ENCODE data around the gene NKD1.

Gene NKD1

GRCh38 chr16:50680556-50680893, 132.3 kb downstream of the NKD1 start:
- DNase-seq, result no peak

GRCh38 chr16:50681021-50681885, 133.1 kb downstream of the NKD1 start, which contains the start of gene SNX20:
Gene SNX20, minus strand, starts transcription at chr16:50681312. Its CDS starts 3,786 bp downstream, at chr16:50677526.
- peak; percentile 60 to 67 for DNase-seq

- peak; percentile 38 to 58 for DNase-seq
These were observed 135.6 kb downstream of the NKD1 start for GRCh38 chr16:50683689-50684374.

- DNase-seq, result peak in 1 of 2 donors; percentile 43
These were observed 136.7 kb downstream of the NKD1 start for GRCh38 chr16:50684823-50685461.

- DNase-seq, result no peak
These were observed 137.4 kb downstream of the NKD1 start for GRCh38 chr16:50685462-50686063.

- DNase-seq, result no peak
These were observed 139.9 kb downstream of the NKD1 start for GRCh38 chr16:50688083-50688482.

GRCh38 chr16:50688867-50689266, 140.7 kb downstream of the NKD1 start:
- no peak for DNase-seq

- no peak for DNase-seq
These were observed 142.0 kb downstream of the NKD1 start for GRCh38 chr16:50690177-50690576.

- DNase-seq, result no peak
These were observed 144.4 kb downstream of the NKD1 start for GRCh38 chr16:50692644-50692998.

GRCh38 chr16:50692999-50693781, 145.0 kb downstream of the NKD1 start, which contains the start of gene NOD2:
Gene NOD2, plus strand, starts transcription at chr16:50693606. Its CDS starts 5,890 bp downstream, at chr16:50699496.
- DNase-seq, result no peak

- DNase-seq, result no peak
These were observed 146.0 kb downstream of the NKD1 start for GRCh38 chr16:50694206-50694605.

GRCh38 chr16:50695017-50696000, 147.1 kb downstream of the NKD1 start:
- no peak for DNase-seq

- DNase-seq, result no peak
These were observed 147.9 kb downstream of the NKD1 start for GRCh38 chr16:50696126-50696525.

GRCh38 chr16:50696575-50697420, 148.6 kb downstream of the NKD1 start:
- DNase-seq, result peak; percentile 37 to 59

GRCh38 chr16:50697421-50697715, 149.2 kb downstream of the NKD1 start:
- no peak for DNase-seq

- peak; percentile 49 to 66 for DNase-seq
These were observed 149.9 kb downstream of the NKD1 start for GRCh38 chr16:50697881-50698767.

Measured in activated CD4-positive, alpha-beta T cell treated with anti-CD3 and anti-CD28 coated beads for 4 hours (primary cell).